Ecto neural progenitor cell (in vitro differentiated cells): ENCODE results near the gene LARGE2.

Experiments
- DNase-seq: peaks from one replicate; pipeline ENCODE4 v3.0.0-alpha.2; 2018; ENCODE audit warnings: low spot score

LARGE2 gene

DNA sequence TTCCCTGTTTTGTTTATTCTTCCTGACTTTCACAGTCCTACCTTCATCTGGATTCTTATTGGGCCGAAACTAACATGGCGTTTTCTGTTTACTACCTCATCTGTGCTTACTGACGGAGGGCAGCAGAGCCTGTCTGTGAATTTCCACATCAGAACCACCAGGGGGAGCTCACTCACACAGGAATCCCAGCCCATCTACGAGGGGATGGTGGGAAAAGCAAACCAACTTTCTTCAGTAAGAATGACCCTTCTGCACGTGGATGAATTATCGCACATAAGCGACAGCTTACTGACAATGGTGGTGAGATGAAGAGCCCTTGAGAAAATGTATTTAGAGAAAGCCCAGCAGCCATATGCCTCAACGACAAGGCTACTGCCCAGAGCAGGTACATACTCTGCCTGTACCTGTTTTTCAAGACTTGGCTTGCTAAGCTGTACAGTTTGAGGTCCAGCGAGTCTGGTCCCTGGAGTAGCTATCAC, 42.5 kb downstream of the LARGE2 start:
- peak; percentile 61 for DNase-seq

DNA sequence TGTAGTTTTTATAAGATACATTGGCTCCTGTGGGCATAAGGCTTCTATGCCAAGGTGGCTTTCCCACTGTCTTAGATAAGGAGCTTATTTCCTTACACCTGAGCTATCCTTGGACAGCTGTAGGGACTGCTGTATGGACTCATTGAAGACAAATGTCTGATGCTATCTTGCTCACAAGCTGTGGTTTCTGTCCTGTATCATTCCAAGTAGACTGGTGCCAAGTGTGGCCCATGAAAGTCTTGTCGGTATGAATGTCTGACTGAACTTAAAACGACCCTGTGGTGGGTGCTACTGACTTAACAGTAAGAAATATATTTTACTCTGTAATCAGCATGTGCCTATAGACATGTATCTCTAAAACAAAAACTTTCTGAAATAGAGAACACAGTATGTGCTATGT, 45.0 kb downstream of the LARGE2 start:
- no peak for DNase-seq

DNA sequence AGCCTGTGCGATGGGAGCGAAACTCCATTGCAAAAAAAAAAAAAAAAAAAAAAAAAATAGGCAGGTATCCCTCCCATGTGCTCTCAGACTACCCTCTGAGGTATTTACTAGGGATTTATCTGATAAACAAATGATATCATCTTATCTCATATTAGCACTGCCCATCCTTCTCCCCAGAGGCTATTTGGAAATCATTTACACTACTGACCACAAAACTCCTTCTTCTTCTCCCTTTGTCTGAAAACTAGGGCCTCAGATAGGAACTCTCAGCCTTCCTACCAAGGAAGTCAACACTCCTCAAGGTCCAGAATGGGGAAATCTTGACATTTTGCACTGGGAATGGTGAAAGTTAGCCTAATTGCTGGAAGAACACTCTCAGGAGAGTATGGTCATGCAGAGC, 46.4 kb downstream of the LARGE2 start:
- no peak for DNase-seq

DNA sequence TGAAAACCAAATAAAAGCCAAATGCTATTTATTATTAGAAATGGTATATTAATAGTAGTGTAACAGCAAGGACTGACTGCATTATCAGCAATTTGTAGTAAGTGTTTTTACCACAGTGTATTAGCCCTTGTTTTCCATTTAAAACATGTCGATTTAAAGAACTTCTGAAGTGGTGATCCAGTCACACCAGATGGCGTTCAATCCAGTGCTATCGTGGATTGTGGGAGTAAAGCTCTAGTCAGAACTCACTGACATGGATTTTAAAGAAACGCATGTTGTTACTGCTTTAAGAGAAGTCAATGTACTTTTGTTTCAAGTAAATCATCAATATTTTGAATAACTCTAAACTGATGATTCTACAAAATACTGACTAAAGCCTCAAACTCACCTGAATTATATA, 51.1 kb downstream of the LARGE2 start:
- DNase-seq: no peak

DNA sequence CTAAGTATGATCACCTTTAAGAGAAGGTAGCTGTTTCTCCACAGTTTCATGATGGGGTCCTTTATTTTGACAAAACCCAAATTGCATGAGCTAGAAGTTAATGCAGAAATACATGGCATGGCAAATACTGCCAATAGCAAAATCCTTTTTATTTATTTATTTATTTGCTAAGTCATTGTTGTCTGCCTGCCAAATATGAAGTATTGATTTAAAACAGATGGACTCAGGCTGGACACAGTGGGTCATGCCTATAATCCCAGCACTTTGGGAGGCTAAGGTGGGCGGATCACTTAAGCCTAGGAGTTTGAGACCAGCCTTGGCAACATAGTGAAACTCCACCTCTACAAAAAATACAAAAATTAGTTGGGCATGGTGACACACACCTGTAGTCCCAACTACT, 52.4 kb downstream of the LARGE2 start:
- no peak for DNase-seq
